HG02763 (cell line): ENCODE measurements around the gene LRIG2.
"Not testable (repeated sequence)": the region's sequence is repeated elsewhere in the genome, so short reads cannot be mapped to it uniquely, and the experiment has no call there.

Experiments used
- ATAC-seq: cut with Tn5 transposase; IDR thresholded peaks from one replicate; pipeline ENCODE4 v1.9.1; 2021; ENCODE audit warnings: mild to moderate bottlenecking, moderate library complexity; ENCODE audit not compliant: unreplicated experiment

The LRIG2 gene, protein sequence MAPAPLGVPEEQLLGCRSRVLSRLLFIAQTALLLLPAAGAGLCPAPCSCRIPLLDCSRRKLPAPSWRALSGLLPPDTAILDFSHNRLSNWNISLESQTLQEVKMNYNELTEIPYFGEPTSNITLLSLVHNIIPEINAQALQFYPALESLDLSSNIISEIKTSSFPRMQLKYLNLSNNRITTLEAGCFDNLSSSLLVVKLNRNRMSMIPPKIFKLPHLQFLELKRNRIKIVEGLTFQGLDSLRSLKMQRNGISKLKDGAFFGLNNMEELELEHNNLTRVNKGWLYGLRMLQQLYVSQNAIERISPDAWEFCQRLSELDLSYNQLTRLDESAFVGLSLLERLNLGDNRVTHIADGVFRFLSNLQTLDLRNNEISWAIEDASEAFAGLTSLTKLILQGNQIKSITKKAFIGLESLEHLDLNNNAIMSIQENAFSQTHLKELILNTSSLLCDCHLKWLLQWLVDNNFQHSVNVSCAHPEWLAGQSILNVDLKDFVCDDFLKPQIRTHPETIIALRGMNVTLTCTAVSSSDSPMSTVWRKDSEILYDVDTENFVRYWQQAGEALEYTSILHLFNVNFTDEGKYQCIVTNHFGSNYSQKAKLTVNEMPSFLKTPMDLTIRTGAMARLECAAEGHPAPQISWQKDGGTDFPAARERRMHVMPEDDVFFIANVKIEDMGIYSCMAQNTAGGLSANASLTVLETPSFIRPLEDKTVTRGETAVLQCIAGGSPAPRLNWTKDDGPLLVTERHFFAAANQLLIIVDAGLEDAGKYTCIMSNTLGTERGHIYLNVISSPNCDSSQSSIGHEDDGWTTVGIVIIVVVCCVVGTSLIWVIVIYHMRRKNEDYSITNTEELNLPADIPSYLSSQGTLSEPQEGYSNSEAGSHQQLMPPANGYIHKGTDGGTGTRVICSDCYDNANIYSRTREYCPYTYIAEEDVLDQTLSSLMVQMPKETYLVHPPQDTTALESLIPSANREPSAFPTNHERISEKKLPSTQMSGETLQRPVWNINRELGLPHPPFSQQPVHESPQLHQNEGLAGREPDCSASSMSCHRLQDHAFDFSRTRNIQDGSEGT

DNA sequence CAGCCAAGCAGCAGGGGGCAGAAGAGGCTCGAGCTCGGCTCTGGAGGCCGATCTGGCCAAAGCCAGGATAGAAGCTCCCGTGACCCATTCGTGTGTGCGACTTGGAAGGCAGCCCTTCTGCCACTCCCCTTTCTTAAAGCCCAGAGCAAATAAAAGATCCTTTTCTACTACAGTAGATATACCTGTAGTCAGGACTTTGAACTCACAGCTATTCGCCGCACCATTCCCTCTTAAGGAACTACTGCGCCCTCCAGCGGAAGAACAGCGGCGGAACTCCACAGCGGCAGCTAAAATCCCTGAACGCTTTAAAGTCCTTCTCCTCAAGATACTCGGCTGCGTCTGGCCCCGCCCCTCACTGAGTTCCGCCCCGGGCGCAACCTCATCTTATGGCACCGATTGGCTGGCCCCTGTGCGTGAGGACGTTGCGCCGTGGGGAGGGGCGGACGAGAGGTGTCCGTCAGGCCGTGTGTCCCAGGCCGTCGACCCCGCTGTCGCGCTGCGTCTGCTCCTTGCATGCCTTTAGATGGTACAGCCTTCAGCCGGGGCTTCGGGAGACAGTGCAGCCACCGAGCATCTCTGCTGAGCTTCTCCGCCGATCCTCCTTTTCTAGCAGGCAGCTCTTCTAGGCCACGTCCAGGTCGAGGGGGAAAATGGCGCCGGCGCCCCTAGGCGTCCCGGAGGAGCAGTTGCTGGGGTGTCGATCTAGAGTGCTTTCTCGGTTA lies at the start of gene LRIG2:
Gene LRIG2, plus strand, starts transcription at position 442 of the 722 bp plus-strand sequence. Its CDS starts 209 bp downstream, at position 651.
- ATAC-seq = peak; percentile 96

GRCh38 chr1:113023316-113023715 lies 49.7 kb upstream of the LRIG2 start:
- ATAC-seq = not testable (repeated sequence)

GRCh38 chr1:113027007-113027406 lies 46.0 kb upstream of the LRIG2 start:
- ATAC-seq = no peak

- no peak for ATAC-seq
These were observed 45.5 kb upstream of the LRIG2 start for GRCh38 chr1:113027449-113027848.

GRCh38 chr1:113029822-113030221 lies 43.2 kb upstream of the LRIG2 start:
- no peak for ATAC-seq

DNA sequence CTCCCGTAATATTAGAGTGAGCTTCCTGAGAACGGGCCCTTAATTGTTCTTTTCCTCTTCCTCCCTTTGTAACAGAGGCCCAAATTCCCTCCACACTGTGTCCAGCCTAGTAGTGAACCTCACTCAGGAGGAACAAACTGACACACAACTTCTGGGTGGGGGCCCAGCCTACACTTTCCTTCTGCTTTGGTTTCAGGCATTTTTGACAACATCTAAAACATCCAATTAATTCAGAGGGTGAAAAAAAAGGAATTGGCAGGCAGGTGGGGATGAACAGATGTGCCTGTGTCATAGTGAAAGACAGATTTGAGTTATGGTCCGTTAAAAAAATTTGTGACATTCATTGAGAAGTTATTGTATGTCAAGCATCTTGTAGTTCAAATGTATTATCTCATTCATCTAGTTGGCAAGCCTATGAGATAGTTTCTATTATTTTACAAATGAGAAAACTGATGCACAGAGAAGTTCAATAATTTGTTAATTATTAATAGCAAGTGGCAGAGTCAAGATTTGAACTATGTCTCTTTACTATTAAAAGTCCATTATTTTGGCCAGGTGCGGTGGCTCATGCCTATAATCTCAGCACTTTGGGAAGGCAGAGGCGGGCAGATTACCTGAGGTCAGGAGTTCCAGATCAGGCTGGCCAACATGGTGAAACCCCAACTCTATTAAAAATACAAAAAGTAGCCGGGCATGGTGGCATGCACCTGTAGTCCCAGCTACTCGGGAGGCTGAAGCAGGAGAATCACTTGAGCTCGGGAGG lies 41.6 kb upstream of the LRIG2 start:
- ATAC-seq = peak; percentile 54

DNA sequence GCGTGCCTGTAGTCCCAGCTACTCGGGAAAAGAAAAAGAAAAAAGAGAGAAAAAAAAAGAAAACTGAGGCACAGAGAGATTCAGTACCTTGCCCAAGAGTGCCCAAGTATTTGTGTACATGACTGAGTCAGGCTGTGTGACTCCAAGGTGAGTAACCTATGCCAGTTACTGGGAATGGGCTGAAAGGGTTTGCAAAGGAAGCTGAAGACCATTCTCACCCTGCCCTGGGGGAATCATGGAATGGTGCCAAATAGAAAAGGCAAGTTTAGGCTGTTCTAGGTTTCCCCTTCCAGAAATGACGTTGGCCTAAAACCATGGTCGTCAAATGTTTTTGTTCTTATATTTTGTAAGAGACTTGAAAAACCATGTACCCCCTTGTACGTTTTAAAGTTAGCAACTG lies 37.9 kb upstream of the LRIG2 start:
- ATAC-seq = no peak

DNA sequence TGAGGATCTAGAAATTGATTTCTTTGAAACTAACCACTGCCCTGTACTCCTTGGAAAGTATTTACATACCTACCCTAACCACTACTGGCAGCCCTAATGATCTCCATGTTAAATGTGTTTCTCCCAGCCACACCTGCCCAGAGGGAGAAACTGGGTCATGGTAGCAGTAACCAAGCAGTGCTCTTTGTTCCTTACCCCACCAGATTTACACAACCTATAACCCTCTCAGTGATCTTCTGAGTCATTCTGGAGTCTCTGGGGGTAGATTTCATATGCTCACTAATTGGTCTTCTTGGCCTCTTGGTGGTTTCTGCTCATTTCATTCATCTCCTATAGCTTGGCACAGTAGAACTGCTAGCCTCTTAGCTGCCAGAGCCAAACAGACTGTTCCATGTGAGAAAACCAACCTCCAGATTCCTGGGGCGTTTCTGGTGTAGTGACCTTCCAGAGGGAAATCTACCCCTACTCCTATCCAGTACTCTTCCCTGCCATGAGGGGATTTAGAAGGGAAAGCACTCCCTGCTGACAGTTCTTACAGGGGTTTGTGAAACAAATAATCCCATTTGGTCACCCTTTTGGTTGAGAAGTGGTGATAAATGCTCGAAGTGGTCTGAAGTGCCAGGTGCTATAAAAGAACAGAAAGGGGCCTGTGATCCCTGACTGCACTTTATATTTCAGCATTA lies 36.2 kb upstream of the LRIG2 start:
- no peak for ATAC-seq

GRCh38 chr1:113040041-113040440 lies 33.0 kb upstream of the LRIG2 start:
- ATAC-seq = no peak

- no peak for ATAC-seq
These were observed 32.1 kb upstream of the LRIG2 start for GRCh38 chr1:113040718-113041412.

DNA sequence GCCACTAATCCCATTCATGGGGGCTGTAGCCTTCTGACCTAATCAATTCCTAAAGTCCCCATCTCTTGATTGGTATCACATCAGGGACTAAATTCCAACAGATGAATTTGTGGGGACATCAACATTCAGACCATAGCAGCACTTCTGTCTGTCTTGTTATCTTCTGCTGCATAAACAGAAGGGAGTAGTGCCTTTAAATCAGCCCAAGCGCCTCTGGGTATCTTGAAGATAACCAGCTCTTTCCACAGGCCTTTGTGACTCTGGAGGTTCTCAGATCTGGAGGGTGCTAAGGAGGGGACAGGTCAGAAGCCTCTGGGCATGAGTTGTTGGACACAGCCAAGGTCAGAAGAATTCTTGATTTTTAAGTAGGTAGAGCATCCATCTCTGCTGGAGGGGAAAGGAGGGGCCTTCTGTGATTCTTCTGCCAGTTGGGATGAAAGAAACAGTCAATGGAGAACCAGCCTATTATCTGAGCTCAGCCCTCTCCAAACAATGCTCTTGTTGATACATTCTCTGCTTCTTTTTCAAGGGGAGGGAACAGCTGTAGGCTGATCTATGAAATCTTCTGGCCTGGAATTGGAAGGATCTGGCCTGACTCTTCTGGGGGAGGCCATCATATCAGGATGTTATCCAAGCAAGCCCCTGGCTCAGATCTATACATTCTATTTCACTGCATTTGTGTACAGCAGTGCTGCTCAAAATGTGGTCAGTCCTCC lies 31.3 kb upstream of the LRIG2 start:
- peak; percentile 17 for ATAC-seq

DNA sequence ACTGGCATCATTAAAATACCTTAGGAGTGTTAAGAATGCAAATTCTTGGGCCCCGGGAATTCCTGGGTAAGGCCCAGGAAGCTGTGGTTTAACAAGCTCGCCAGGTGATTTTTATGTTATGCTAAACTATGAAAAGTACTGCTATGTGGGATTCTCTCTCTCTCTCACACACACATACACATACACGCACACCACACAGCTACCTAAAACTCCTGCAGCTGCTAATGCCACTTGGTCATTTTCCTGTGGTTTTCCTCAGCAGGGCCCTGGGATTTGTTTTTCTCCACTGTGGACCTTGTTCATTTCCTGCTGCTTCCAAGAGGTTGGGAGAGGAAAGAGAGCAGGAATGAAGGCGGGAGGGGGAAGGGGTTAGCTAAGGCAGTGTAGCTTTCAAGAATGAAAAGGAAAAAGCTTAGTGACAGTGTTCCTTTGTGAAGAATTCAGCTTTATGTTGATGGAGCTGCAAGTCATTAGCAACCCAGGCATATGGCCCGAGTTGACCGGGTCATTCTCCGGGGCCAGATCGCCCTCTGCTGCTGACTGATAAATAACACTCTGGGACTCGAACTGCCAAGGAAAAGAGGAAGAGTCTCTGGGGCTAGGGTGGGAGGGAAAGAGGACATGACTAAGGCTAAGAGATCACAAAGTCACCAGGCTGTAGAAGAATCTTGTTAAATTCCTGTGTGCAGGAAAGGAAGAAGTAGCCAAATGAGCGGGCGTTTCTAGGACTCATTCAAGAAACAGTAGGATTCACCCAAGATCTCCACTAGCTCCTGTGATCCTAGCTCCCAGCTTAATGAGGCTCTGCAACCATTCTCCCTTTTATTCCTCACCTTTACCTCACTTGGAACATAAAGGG lies 30.5 kb upstream of the LRIG2 start:
- ATAC-seq = peak; percentile 55

DNA sequence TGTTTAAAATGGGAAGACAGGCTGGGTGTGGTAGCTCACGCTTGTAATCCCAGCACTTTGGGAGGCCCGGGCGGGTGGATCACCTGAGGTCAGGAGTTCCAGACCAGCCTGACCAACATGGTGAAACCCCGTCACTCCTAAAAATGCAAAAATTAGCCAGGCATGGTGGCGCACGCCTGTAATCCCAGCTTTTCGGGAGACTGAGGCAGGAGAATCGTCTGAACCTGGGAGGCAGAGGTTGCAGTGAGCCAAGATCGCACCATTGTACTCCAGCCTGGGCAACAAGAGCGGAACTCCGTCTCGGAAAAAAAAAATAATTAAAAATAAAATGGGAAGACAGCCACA lies 29.9 kb upstream of the LRIG2 start:
- not testable (repeated sequence) for ATAC-seq

DNA sequence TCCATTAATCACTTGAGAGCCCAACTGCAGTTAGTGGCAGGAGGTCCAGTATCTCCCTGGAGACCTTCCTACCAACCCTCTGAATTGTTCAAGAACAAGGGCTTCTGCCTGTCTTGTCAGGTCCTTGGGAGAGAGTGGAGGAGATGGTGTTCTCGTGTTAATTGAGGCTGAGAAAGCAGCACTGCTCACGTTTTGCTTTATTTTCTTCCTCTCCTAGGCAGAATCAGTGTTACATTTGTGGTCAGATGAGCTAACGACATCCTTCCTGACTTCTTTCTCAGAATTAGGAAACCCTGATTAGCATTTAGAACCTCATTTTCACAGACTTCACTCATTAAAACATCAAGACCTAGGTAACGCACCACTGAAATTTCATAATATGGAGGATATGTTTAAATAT lies 26.4 kb upstream of the LRIG2 start:
- no peak for ATAC-seq

- ATAC-seq = no peak
These were observed 24.9 kb upstream of the LRIG2 start for GRCh38 chr1:113048064-113048463.

DNA sequence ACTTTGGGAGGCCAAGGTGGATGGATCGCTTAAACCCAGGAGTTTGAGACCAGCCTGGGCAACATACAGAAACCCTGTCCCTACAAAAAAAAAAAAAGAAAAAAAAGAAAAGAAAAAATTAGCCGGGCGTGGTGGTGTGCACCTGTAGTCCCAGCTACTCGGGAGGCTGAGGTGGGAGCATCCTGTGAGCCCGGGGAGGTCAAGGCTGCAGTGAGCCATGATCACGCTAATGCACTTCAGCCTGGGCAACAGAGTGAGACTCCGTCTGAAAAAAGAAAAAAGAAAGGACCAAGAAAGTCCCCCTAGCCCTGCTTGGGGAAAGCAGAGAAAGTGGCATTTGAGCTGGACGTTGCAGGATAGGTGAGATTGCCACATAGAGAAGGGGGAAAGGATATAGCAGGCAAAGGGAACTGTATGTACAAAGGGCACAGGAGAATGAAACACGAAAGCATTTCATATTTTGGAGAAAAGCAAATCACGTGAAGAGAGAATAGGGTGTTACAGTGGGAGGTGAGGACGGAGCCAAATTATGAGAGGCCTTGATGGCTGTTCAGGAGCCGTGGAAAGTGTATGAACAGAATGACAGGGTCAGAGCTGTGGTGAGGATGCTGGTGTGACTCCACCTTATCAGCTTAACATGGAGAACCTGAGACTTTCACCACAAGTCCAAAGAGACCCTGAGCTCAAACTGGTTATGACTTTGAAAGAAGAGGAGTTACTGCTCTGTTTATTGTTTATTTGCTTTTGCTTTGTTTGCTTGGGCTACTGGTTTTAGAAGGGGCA lies 19.5 kb upstream of the LRIG2 start:
- no peak for ATAC-seq

DNA sequence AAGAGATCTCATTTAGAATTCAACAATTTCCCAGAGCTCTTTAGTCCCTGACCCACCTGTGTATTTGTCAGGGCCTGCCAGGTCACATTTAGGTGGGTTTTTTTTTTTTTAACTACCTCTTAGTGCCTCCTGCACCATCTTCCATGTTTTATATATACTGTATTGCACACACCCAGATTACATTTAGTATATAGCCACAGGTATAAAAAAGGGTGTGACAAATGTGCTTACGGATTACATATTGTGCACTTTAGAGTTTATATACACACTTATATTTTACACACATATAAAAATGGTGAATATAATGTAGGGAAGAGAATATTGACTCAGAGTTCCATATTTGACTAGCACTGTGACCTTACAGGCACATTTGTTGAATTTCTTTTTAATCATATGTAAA lies 17.4 kb upstream of the LRIG2 start:
- ATAC-seq = no peak
